Activated CD8-positive, alpha-beta T cell treated with anti-CD3 and anti-CD28 coated beads, Interleukin-2, amount 10 ng/mL, durations not matched to agents 7 days and 5 days (primary cell): ENCODE results near the gene RTL1. TPM values are rescaled to one million over a fixed set of nuclear protein-coding genes. Genes with fewer than 3 reads are reported as not detected.

Experiments used
- ATAC-seq: fragments of 150-1000 bp; cut with Tn5 transposase; one replicate; pipeline ENCODE4 v1.10.0; 2021; ENCODE audit warnings: moderate library complexity
- CTCF ChIA-PET: fragments of 350-600 bp; sonication (Branson Sonifier 250); formaldehyde crosslinking; loops from one replicate; lab custom pipeline; 2021; ENCODE audit warnings: antibody characterized with exemption; lab: Charles Lee
- POLR2A ChIA-PET: fragments of 350-600 bp; sonication (Branson Sonifier 250); formaldehyde crosslinking; loops from one replicate; lab custom pipeline; 2021; ENCODE audit warnings: antibody characterized with exemption; lab: Charles Lee
- DNase-seq: peaks from one replicate; pipeline ENCODE4 v3.0.0-alpha.2; 2020
- H3K27ac Mint-ChIP-seq: one replicate; pipeline ENCODE4 v1.8.0; 2021; ENCODE audit warnings: mild to moderate bottlenecking, mixed read lengths
- H3K27me3 Mint-ChIP-seq: one replicate; pipeline ENCODE4 v1.8.0; 2021; ENCODE audit warnings: low read depth, mixed read lengths
- H3K36me3 Mint-ChIP-seq: one replicate; pipeline ENCODE4 v1.8.0; 2021; ENCODE audit warnings: low read depth, mixed read lengths
- H3K4me1 Mint-ChIP-seq: one replicate; pipeline ENCODE4 v1.8.0; 2021; ENCODE audit warnings: low read depth, mixed read lengths
- H3K4me3 Mint-ChIP-seq: one replicate; pipeline ENCODE4 v1.8.0; 2021; ENCODE audit warnings: mild to moderate bottlenecking, mixed read lengths
- H3K9me3 Mint-ChIP-seq: one replicate; pipeline ENCODE4 v1.8.0; 2022; ENCODE audit warnings: mixed read lengths; ENCODE audit not compliant: insufficient read depth
- total RNA-seq, 2 experiments: library from RNA; stranded (reverse); gene quantifications; one replicate each; pipeline ENCODE4 v1.2.3, GENCODE V29; 2021

The RTL1 gene
- total RNA-seq, 2 experiments from 2014 or later = not detected

DNA sequence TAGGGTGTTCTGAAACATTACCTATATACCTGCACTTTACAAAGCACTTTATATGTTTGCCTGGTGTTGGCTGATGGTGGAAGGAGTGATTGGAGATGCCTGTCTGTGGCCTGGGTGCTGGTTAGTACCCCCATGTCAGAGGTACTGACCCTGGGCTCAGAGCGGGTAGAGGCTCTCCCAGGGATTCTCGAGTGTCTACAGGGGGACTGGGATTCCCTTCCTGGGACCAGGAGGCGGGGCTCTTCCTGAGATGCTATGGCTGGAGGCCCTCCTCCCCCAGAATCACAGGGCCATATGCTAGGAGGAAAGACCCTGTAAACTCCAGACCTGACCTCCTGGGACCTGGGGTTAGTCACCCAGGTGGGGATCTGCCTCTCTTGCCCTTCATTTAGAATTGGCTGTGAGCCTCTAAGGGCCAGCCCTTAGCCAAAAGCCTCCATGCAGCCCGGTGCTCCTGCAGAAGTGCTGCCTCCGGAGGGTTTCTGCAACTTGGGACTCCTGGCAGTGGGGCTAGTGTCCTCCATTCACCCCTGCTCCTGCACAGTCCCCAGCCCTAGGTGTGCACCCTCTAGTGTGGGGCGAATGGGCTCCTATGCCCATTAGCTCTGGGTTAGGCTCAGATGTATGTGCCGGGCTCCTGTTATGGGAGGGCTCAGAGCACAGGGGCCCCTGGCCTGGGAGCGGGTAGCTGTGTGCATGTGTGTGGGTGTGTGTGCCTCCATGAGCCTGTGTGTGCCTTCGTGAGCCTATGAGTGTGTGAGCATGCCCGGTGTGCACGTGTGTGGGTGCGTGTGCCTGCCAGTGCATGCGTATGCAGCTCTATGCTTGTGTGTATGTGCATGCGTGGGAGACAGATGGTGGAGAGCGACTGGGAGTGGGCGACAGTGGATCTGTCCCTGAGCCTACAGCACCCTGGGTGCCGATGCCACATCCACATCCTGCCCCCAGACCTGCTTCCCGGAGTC is 36.6 kb downstream of the RTL1 start:
- Mint-ChIP-seq H3K9me3 (no peaks in the 10 kb centered on the region), H3K36me3 (no peaks in the 10 kb centered on the region), H3K4me3 (no peak overlapping the region), H3K27ac (no peak overlapping the region), H3K27me3 (no peaks in the 10 kb centered on the region), H3K4me1 (no peaks in the 10 kb centered on the region)
- ChIA-PET POLR2A (no interaction called here), CTCF (interaction anchor here (1.4 kb wide), 1 partner anchor 12 kb away, joined by 3 read pairs; no protein-coding TSS in a partner anchor)
- ATAC-seq (no peak), DNase-seq (no peak)

DNA sequence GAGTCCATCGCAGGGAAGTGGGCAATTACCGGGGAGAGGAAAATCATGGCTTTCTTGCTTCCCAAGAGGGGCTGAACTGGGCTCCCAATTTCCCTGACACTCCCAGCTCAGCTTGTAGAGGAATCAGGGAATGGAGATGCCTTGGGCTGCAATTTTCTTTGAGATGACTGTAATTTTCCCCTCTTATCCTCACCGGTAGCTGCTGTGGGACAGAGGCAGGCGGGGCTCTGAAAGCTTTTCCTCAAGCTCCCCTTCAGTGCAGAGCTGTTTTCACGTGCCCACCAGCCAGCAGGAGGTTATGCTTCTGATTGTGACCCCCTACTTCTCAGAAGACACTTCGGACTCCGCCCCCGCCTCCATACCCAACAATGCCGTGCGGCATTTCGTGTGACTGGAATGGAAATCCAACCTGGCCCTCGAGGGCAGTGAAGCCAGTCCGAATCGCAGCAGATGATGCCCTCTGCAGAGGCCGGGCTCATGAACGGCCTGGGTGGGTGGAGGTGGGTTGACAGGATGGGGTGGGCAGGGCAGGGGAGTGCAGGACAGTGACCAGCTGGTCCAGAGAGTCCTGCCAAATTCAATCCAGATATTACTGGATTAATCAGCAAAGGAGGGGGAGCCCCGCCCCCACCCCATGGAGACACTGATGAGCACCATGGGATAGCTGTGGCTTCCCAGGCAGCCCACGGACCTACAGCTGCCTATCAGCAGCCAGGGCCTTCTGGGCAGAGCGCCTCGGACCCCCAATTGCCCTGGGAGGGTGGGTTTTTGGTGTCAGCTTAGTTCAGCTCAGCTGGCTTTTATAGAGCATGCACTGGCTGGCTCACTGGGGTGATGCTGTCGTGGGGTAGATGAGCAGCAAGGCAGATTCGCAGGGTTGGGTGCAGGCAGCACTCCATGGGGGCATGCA is 37.6 kb downstream of the RTL1 start:
- no peaks in the 10 kb centered on the region for H3K4me1 Mint-ChIP-seq
- ChIA-PET POLR2A (interaction anchor here (0.8 kb wide), 1 partner anchor 9 kb away, joined by 3 read pairs; no protein-coding TSS in a partner anchor), CTCF (interaction anchor here (1.4 kb wide), 1 partner anchor 13 kb away, joined by 3 read pairs; no protein-coding TSS in a partner anchor)
- ATAC-seq (no peak), DNase-seq (no peak)
- H3K4me3 Mint-ChIP-seq = no peak overlapping the region
- H3K9me3 Mint-ChIP-seq = no peaks in the 10 kb centered on the region
- H3K36me3 Mint-ChIP-seq = no peaks in the 10 kb centered on the region
- no peak overlapping the region for H3K27ac Mint-ChIP-seq
- H3K27me3 Mint-ChIP-seq = no peaks in the 10 kb centered on the region

DNA sequence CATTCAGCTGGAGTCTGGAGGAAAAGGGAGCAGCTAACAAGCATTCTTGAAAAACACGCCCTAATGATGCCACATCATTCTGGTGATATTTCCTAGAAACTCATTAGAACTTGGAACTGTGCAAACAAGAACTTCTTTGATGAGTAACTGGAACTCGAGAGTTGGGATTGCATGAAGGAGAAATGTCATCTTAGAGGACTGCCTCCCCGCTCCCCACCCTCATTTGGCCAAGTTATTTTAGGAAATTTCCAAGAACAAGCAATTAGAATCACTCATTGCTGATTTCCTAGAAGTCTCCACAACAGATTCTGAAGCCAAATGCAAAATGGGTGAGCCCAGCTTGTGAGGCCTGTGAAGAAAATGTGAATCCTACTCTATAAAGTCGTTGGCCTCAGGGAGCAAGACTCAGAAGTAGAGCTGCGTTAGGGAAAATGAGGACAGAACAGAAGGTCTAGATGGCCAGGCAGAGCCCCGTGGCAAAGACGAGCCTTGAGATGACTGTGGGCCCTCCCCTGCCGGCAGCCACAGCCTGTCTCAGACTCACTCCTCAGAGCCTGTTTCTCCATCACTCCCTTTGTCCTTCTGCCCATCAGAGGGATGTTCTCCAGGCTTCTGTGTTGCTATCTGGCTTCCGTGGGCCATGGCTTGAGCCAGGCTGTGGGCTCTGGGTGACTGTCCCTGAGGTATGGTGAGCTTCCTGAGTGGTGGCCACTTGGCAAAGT is 38.4 kb downstream of the RTL1 start:
- Mint-ChIP-seq H3K36me3 (no peaks in the 10 kb centered on the region), H3K9me3 (no peaks in the 10 kb centered on the region), H3K4me3 (no peak overlapping the region), H3K27me3 (no peaks in the 10 kb centered on the region), H3K4me1 (no peaks in the 10 kb centered on the region), H3K27ac (no peak overlapping the region)
- ATAC-seq = no peak
- CTCF ChIA-PET = interaction anchor here (1.4 kb wide), 1 partner anchor 13 kb away, joined by 3 read pairs; no protein-coding TSS in a partner anchor
- DNase-seq = no peak
- POLR2A ChIA-PET = no interaction called here

DNA sequence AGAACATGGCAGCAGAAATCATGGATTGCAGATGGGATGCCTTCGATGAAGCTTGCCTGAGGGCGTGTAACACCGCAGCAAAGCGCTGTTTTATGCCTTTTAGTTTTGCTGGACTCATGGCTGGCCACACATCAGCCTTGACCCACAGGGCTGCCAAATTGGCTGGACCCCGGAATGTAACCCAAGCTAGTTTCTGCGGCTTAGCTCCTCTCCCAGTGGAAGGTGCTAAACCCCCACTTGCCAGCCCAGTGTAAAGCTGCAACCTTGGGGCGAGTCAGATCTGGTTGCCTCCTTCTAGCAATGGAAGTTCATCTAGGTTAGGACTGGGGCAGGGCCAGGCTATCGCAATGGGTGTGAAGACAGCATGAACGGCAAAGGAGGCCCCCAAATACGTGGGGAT is 39.3 kb downstream of the RTL1 start:
- Mint-ChIP-seq H3K27ac (no peak overlapping the region), H3K4me3 (no peak overlapping the region), H3K36me3 (no peaks in the 10 kb centered on the region), H3K27me3 (no peaks in the 10 kb centered on the region), H3K9me3 (no peaks in the 10 kb centered on the region), H3K4me1 (no peaks in the 10 kb centered on the region)
- ATAC-seq (no peak), DNase-seq (no peak)
- CTCF ChIA-PET = no interaction called here
- POLR2A ChIA-PET = no interaction called here

DNA sequence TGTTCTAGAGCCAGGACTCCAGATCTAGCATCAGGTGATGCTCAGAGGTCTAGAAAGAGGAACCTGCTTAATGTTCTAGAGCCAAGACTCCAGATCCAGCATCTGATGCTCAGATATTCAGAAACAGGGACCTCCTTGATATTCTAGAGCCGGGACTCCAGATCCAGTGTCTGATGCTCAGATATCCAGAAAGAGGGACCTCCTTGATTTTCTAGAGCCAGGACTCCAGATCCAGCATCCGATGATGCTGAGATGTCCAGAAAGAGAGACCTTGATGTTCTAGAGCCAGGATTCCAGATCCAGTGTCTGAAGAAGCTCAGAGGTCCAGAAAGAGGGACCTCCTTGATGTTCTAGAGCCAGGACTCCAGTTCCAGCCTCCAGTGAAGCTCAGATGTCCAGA is 40.7 kb downstream of the RTL1 start:
- POLR2A ChIA-PET = no interaction called here
- no peaks in the 10 kb centered on the region for H3K4me1 Mint-ChIP-seq
- DNase-seq (no peak), ATAC-seq (no peak)
- no peaks in the 10 kb centered on the region for H3K27me3 Mint-ChIP-seq
- no peaks in the 10 kb centered on the region for H3K9me3 Mint-ChIP-seq
- no peaks in the 10 kb centered on the region for H3K36me3 Mint-ChIP-seq
- CTCF ChIA-PET = interaction anchor here (1.9 kb wide), 1 partner anchor 12 kb away, joined by 7 read pairs; no protein-coding TSS in a partner anchor
- H3K27ac Mint-ChIP-seq = no peak overlapping the region
- no peak overlapping the region for H3K4me3 Mint-ChIP-seq

DNA sequence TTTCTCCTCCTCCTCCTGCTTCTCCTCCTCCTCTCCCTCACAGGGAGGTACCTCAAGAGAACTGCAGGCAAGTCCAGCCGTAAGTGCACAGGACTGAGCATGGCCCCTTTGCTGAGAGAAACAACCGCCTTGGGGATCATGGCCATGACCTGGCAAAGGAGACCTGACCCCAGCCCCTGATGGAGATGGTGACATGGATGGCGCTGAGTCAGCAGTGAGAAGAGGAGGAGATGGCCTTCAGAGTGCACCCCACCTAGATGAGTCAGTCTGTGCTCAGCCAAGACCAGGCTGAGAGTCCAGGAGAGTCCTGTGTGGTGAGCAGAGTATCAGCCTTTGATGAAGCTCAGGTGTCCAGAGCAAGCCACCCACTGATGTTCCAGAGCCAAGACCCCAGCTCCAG is 41.2 kb downstream of the RTL1 start:
- no peaks in the 10 kb centered on the region for H3K4me1 Mint-ChIP-seq
- ATAC-seq (no peak), DNase-seq (no peak)
- no peaks in the 10 kb centered on the region for H3K27me3 Mint-ChIP-seq
- CTCF ChIA-PET = interaction anchor here (1.9 kb wide), 1 partner anchor 11 kb away, joined by 7 read pairs; no protein-coding TSS in a partner anchor
- H3K27ac Mint-ChIP-seq = no peak overlapping the region
- POLR2A ChIA-PET = no interaction called here
- H3K36me3 Mint-ChIP-seq = no peaks in the 10 kb centered on the region
- no peaks in the 10 kb centered on the region for H3K9me3 Mint-ChIP-seq
- no peak overlapping the region for H3K4me3 Mint-ChIP-seq

DNA sequence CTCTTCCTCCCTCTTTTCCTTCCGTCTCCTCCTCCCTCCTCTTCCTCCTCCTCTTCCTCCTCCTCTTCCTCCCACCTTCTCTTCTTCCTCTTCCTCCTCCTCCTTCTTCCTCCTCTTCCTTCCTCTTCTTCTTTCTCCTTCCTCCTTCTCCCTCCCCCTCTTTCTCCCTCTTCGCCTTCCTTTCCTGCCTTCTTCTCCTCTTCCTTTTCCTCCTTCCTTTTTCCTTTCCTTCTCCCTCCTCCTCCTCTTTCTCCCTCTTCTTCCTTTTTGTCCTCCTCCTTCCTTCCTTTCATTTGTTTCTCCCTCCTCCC is 41.6 kb downstream of the RTL1 start:
- Mint-ChIP-seq H3K9me3 (no peaks in the 10 kb centered on the region), H3K4me1 (no peaks in the 10 kb centered on the region), H3K27me3 (no peaks in the 10 kb centered on the region), H3K27ac (no peak overlapping the region), H3K36me3 (no peaks in the 10 kb centered on the region), H3K4me3 (no peak overlapping the region)
- ATAC-seq (no peak), DNase-seq (no peak)
- ChIA-PET POLR2A (no interaction called here), CTCF (interaction anchor here (1.9 kb wide), 1 partner anchor 11 kb away, joined by 7 read pairs; no protein-coding TSS in a partner anchor)

DNA sequence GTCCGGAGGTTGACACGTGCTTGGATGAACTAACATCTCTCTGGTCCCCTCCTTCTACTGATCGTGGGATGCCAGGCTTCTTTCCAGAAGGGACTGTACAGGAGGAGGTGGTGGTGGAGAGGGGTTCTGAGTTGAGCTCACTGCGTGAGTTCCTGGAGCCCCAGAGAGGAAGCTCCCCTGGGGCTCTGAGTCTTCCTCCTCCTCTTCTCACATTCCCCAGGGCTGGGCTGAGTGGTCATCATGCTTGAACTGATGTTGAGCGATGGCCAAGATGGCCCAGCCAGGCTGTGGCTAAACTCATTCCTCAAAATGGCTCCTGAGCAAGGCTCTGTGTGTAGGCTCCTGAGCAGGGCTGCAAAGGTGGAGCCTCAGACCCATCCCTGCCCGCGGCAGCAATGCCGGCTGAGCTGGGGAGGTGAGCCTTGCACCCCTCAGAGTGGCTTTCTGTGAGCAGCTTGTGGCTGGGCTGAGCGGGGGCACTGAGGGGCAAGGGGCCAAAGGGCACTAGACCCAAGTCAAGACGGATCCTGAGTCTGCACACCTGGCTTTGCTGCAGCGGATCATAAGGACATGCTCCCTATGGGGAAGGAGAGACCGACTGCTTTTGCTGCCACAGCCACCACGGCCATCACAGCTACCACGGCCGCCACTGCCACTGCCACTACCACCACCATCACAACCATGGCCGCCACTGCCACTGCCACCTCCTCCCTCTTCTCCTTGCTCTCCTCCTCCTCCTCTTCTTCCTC is 42.2 kb downstream of the RTL1 start:
- ChIA-PET CTCF (no interaction called here), POLR2A (no interaction called here)
- Mint-ChIP-seq H3K27ac (no peak overlapping the region), H3K4me3 (no peak overlapping the region), H3K27me3 (no peaks in the 10 kb centered on the region), H3K9me3 (no peaks in the 10 kb centered on the region), H3K36me3 (no peaks in the 10 kb centered on the region), H3K4me1 (no peaks in the 10 kb centered on the region)
- DNase-seq = no peak
- ATAC-seq = no peak

DNA sequence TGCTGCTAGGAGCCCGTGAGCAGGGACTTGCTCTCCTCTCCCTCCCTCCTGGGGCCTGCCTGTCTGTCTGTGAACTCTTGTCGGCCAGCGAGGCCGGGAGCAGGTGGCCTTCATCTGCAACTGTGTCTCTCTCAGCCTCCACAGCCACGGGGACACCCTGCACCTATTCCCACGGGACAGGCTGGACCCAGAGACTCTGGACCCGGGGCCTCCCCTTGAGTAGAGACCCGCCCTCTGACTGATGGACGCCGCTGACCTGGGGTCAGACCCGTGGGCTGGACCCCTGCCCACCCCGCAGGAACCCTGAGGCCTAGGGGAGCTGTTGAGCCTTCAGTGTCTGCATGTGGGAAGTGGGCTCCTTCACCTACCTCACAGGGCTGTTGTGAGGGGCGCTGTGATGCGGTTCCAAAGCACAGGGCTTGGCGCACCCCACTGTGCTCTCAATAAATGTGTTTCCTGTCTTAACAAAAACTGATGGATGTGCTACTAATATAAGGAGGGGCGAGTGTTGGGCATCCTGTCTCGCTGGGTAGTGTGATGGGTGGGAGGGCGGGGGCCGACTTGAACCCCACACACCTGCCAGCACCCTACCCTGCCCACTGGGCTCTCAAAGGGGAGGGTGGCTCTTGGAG is 42.9 kb downstream of the RTL1 start:
- no peak for DNase-seq
- no peaks in the 10 kb centered on the region for H3K27me3 Mint-ChIP-seq
- no peak overlapping the region for H3K27ac Mint-ChIP-seq
- no peaks in the 10 kb centered on the region for H3K9me3 Mint-ChIP-seq
- ChIA-PET POLR2A (interaction anchor here (0.6 kb wide), 1 partner anchor 130 kb away, joined by 3 read pairs; no protein-coding TSS in a partner anchor), CTCF (no interaction called here)
- no peak for ATAC-seq
- H3K36me3 Mint-ChIP-seq = no peaks in the 10 kb centered on the region
- no peak overlapping the region for H3K4me3 Mint-ChIP-seq
- no peaks in the 10 kb centered on the region for H3K4me1 Mint-ChIP-seq

DNA sequence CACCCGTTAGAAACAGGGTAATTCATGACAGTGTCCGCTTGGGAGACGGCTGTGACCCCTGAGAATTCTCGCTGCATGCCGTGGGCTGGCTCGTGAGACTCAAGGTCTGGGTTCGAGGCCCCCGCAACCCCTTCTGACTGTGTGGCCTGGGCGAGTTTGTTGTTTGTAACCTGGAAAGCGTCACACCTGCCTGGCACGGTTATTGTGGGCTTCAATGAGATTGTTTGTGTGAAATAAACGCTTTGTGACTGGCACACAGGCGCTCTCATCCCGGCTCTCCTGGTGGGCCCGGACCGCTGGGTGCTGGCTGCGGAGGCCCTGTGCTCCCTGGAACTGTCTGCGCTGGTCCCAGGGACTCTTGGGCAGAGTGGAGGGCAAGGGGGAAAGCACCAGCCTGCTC is 43.7 kb downstream of the RTL1 start:
- Mint-ChIP-seq H3K4me1 (no peaks in the 10 kb centered on the region), H3K9me3 (no peaks in the 10 kb centered on the region), H3K36me3 (no peaks in the 10 kb centered on the region), H3K27ac (no peak overlapping the region), H3K4me3 (no peak overlapping the region), H3K27me3 (no peaks in the 10 kb centered on the region)
- CTCF ChIA-PET = no interaction called here
- POLR2A ChIA-PET = no interaction called here
- ATAC-seq (no peak), DNase-seq (no peak)
